SH-SY5Y (cell line): ENCODE measurements around the gene ADAM22.
A peak's percentile ranks its signal among the peaks of the same experiment; 100 is the strongest.

Experiments
- GATA2 ChIP-seq: IDR thresholded peaks from 2 replicates; pipeline ENCODE4 v1.6.1; 2011; ENCODE audit warnings: mild to moderate bottlenecking, low read depth, low read length
- GATA3 ChIP-seq: IDR thresholded peaks from 2 replicates; pipeline ENCODE4 v1.6.1; 2011; ENCODE audit warnings: low read depth, mild to moderate bottlenecking, low read length, moderate library complexity

DNA sequence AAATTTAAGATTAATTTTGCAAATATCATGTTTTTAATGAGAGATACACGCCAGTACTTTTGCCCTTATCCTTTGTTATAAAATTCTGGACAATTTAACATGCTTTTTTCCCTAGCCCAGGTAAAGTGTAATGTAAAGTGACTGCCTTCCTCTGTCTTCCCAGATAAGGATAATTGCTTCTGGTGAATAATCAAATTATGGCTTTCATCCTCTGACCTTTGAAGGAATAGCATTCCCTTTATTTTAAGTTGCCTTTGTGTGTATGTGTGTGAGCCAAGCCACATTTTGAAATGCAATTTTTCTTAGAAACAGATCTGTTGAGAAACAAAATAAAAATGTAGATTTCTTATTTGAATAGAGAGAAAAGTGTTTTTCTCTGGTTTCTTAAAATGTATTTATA, 107.5 kb downstream of the ADAM22 start:
- TF ChIP-seq GATA2 = no peak
- TF ChIP-seq GATA3 = peak; percentile 30; the same call in 1 of the 2 replicates
